Activated CD8-positive, alpha-beta memory T cell treated with anti-CD3 and anti-CD28 coated beads, Interleukin-2, amount 50 U/mL, for 1 hour (primary cell): Measurements from ENCODE around the gene TMEM220.

Source experiments
- DNase-seq: peaks from one replicate; pipeline ENCODE4 v3.0.0-alpha.2; 2020; ENCODE audit errors: extremely low read depth

Gene TMEM220

DNA sequence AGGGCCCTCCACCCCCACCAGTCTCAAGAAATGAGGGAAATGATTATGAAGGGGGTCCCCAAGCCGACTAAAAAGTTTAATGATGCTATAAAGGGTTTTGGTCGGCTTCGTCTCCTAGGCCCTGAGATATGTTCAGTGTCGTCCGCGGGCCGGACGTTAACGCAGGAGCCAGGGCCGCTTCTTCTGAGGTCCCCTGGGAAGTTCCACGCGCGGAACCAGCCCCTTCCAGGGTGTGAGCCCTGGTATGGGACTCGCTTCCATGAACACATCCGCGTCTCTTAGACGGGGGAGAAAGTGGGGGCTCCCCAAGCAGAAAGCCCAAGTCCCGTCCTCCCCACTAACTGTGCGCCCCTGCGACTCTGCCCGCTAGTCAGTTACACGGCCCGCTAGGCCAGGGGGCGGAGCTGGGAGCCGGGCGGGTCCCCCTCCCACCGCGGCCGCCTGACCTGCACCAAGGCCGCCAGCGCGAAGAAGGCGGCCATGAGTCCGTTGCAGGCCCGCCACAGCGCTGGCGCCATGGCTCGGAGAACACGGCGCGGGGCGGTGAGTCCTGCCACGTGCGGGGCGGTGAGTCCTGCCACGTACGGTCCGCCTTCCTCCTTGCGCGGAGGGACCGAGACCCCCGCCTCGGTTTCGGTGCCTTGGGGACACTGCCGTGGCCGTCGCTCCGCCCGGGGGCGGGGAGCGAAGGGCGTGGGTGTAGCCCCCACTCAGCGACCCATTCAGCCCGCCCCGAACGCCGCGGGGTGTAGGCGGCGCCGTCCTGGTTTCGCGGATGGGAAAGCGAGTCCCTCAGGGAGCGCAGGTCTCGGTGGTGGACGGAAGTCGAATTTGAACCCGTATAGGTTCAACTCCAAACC is at the start of gene TMEM220:
Gene TMEM220, minus strand, starts transcription at position 690 of the 860 bp plus-strand sequence. Its CDS starts 172 bp downstream, at position 518.
- no peak for DNase-seq

DNA sequence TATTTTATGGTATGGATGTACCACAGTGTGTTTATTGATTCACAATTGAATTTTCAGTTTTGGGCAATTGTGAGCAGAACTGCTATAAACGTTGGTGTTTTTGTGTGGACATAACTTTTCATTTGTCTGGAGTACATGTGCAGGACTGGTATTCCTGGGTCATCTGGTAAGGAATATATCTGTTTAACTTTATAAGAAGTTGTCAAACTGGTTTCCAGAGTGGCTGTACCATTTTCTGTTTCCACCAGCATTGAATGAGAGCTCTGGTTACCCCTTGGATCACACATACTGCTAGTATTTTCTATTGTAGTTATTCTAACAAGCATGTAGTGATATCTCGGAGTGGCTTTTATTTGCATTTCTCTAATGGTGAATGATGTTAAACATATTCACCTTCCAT is 49.8 kb upstream of the TMEM220 start:
- no peak for DNase-seq

DNA sequence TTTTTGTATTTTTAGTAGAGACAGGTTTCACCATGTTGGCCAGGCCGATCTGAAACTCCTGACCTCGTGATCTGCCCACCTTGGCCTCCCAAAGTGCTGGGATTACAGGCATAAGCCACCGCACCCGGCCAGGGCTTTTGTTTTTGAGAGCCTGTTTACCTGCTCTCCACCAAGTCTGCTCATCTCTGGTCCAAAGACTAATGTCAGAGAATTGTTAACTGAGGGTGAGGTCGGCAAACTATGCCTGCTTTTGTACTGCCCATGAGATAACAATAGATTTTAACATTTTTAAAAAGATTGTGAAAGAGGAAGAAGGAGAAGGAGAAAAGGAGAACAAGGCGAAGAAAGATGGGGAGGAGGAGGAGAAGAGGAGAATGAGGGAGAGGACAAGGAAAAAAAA is 48.1 kb upstream of the TMEM220 start:
- DNase-seq = no peak

DNA sequence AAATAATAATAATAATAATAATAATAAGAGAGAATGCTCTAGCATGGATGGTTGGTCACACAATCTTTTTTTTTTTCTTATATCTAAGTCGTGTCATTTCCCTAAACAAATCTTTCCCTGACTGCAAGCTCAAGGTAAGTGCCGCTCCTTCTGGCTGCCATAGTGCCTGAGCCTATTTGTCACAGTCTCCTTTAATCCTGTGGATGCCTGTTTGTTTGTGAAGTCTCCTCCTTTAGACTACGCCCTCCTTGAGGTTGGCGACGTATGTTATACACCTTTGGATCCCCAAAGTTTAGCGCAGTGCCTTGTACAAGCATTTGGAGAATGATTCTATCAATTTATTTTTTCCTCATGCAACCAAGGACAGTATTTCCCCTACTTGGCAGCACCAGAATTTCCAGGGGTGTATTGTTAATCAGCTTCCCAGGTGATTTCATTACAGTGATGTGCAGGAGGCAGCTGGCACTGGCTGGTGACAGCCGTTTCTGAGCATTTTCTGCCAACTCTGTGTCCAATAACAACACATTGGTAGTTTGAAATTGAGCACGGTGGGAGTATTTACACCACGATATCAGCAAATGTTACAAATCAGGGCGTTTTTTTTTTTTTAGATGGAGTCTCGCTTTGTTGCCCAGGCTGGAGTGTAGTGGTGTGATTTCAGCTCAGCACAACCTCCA is 47.4 kb upstream of the TMEM220 start:
- DNase-seq = no peak

DNA sequence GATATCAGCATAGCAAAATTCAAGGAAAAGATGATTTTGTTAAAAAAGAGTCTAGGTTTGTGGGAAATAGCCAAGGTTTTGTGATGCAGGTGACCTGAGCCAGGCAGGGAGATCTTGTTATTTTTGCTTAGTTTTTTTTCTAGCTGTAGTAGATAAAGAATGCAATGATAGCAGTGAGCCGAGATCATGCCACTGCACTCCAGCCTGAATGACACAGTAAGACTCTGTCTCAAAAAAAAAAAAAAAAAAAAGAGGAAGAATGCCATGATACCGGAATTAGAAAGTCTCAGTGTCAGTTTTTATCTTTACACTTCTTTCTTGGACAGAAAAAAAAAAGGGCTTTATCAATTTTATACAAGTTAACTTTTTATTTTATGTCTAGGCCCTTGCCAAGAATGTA is 46.6 kb upstream of the TMEM220 start:
- no peak for DNase-seq

DNA sequence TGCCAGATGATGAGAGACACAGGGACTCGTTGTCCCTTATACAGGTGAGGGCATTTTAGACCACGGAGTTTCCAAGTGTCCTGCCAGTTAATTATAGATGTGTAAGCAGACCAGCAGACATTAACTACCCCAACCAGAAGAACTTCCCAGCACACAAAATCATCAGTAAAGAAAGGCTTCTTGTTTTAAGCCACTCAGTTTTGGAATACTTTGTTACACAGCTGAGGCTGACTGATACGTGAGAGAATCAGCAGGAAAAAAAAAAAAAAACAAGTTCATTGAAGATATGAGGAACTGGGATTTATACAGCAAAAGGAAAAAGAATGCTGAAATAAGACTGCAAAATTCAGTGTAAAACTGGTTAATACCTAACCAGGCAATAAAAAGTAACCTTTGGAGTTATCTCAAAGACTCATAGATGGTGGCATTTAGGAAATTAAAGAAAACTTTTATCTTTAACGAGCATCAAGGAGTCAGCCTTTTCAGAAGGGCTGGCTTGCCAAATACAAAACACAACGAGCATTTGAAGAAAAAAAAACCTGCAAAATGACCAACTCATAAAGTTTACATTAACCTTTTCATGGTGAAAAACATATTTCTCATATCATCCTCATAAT is 46.0 kb upstream of the TMEM220 start:
- DNase-seq = no peak

DNA sequence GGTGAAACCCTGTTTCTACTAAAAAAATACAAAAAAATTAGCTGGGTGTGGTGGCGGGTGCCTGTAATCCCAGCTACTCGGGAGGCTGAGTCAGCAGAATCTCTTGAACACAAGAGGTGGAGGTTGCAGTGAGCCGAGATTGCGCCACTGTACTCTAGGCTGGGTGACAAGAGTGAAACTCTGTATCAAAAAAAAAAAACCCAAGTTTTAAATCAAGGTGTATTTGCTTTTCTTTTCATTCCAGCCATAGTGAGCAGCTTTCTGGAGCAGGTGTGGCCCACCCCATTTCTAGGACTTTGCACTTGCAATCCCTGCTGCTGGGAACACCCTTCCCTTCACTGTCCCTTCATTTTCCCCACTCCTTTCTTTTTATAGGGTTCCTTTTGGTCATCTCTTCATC is 45.2 kb upstream of the TMEM220 start:
- DNase-seq = no peak

DNA sequence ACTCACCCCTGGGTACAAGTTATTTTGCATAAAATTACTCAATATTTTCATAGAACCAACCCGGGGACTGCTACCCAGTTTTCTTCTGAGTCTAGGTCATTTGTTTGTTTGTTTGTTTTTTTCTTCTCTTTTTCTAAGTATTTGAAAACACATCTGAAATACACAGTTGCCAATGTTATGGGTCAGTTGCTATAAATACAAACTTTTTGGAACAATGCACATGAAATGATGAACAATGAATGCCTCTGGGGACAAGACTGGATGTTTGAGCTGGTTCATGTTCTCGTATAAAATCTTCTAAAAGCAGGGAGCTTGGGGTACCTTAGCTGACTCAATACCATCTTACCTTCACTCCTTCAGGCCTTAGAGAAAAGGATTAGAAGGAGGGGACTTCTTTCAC is 43.6 kb upstream of the TMEM220 start:
- DNase-seq = no peak

DNA sequence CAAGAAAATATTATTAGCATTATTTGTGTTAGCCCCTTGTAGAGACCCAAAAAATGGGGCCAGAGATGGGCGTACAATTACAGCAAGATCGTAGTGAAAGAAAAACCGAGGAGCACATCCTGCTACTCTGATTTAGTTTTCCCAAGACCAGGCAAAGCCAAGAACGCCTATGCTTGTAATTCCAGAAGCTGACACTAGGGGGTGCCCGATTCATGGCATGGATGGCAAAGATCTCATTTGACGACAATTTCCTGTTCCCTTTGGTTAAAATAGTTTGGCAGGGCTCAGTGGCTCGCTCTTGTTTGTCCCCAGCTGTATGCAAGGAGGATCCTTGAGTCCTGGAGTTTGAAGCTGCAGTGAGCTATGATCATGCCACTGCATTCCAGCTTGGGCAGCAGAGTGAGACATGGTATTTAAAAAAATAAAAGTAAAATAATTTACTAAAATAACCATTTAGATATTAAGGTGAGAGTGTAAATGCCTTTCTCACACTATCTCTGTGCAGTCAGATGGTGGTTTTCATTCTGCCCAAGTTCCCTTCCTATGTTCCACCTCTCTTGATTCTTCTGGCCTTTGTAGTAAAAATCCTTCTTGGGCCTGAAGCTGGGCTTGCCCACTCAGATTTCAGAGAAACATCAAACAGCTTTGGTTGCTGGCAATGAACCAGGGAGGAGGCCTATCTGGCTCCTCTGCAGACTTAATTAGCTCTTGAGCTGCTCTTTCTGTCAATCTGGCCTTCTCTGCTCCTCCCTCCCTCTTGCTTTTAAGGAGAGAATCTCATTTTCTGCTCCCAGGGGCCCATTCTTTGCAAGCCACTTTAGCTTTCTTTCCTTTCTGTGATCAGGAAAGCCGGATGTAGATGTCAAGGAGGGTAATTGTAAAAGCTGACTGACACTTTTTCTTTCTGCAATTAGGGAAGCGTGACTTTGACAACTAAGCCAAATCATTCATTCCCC is 42.9 kb upstream of the TMEM220 start:
- DNase-seq = no peak

DNA sequence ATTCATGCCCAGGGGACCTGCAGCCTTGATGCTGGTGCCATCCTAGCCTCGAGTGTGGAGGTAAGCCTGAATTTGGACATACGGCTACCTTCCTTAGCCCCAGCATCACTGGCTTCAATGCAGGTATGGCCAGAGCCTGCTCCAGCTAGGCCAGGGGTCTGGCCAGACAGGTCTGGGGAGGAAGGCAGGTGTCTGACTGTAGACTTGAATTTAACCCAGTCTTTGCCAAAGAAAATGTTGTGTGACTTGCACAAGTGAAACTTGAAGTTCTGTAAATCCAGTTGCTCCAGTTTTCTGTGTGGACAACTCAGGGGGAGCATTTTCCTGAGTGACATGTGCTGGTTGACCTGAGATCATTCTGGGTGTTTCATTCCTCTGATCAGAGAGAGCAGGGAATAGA is 41.3 kb upstream of the TMEM220 start:
- no peak for DNase-seq

DNA sequence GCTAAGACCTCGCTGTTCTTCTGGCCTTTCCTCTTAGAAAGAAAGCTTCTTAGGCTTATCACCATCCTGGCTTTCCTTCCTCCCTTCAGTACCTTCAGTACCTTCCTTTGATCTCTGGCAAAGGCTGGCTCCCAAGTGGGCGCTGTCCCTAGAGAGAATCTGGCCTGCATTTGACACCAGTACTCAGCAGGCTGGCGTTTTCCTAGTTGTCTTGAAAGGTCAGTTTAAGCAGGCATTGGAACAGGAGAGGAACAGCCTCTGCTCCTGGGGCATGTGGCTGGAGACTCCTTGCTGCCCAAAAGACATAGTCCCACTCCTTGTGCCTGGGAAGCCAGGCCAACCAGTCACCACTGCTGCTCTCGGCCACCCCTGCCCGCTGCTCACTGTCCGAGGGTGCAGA is 40.0 kb upstream of the TMEM220 start:
- DNase-seq = no peak

DNA sequence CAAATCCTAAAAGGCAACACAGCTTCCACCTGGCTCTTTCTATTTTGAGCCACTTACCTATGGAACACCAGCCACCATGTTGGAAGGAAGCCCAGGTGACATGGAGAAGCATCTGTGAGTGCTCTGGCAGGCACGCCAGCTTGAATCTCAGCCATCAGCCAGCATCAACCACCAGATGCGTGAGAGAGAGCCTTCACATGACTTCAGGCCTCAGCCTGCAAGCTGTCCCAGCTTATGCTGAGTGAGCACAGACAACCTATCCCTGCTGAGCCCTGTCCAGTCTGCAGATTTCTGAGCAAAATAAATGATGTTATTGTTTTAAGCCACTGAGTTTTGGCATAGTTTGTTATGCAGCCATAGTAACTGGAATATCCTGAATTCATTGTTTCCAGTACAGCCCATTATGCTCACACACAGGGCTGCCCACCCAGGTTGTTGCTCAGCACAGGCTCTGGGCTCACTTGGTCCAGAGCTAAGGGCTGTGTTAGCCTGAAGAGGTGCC is 39.0 kb upstream of the TMEM220 start:
- no peak for DNase-seq

DNA sequence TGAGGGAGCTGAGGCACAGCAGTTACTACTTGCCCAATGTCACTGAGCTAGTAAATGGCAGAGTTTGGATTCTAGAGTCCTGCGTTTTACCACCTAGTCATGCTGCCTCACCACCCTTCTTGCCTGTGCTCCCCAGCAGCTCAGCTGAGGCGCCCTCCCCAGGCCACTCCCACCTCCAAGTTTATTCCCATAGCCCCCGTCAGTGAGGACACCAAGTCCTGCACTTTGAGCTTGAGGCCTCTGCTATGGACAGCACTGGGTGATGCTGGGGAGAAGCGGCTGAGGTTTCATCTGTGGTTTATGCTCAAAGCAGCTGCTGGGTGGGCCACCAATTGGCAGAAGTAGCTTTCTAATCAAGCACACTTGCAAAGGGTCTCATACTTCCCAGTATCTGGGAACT is 37.4 kb upstream of the TMEM220 start:
- DNase-seq = no peak

DNA sequence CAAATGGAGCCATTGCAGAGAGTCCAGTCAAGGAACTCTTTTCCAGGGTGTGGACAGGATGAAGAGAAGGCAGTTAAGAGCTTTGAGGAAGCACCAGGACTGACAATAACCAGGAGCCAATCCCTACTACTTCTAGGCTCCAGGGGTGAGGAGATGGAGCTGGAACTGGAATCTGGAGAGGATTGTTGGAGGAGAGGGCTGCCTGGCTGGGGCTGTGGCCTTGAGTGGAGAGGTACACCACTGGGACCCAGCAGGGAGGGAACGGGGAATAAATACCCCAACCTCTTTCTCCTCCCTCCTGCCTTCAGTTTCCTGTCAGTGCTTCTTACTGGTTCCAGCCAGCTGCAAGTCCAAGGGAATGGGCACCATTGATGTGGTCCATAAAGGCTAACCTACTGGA is 32.2 kb upstream of the TMEM220 start:
- no peak for DNase-seq

DNA sequence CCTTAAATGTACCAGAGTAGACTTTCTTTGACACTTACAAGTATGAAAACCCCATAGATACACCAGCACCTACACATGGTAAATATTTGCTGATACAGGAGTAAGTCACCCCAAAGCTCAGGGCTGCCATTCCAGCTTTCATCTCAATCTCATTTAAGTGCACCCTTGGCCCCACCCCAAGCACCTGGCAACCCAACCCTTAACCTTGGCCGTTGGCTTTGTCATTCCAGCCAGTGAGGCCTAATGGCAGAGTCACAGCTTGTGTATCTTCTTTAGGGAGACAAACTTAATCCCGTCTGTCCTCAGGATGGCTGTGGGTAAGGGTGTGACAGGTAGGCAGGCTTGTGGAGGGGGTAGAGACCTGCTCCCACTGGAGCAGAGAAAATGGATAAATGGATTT is 31.5 kb upstream of the TMEM220 start:
- DNase-seq = no peak

DNA sequence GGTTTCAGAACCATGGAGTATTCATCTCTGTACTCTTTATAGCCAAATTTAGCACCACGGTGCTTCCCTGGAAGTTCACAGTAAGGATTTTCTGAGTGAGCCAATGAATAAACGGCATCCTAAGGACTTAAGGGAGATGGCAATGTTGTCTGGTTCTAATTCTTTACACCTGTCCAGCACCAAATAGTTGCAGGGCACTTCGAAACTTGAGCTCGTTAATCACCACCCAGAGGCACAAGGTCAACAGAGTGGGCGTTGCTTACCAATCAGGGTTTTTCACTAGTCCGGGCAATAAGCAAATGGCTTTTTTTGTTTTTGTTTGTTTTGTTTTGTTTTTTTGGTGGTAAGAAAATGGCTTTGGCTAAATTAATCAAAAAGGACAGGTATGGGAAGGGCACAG is 28.2 kb upstream of the TMEM220 start:
- DNase-seq = no peak

DNA sequence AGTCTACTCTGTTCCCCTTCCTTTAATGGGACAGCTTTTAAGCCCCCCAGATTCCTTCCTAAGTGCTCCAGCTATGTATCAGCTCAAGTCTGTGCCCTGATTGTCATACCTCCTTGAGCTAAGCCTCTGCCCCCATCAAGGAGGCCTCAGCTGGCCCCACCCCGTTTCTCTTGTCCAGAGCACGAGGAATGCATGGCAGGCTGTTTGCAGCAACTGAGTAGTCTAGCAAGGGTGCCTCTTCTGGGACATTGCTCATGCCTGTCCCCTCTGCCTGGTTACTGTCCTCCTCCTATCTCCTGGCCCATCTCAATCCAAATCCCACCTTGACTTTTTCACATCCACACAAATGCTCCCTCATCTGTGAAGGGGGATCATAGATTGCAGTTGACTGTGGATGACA is 27.8 kb upstream of the TMEM220 start:
- no peak for DNase-seq

DNA sequence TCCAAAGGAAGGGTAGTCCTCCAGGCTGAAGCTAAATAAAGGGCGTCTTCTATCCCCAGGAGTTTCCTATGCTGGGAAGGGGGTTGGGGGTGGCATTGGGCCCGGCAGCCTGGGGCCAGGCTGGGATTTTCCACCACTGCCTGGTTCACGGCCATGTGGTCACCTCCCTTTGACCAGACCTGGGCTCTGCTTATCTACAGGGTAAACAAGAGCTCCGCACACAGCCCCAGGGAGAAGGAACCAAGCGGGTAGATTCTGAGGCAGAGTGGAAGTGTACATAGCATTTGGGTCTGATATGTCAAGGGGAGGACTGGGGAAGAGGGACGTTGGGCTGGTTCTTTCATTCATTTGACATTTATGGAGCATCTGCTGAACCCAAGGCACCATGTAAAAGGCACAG is 27.2 kb upstream of the TMEM220 start:
- no peak for DNase-seq

DNA sequence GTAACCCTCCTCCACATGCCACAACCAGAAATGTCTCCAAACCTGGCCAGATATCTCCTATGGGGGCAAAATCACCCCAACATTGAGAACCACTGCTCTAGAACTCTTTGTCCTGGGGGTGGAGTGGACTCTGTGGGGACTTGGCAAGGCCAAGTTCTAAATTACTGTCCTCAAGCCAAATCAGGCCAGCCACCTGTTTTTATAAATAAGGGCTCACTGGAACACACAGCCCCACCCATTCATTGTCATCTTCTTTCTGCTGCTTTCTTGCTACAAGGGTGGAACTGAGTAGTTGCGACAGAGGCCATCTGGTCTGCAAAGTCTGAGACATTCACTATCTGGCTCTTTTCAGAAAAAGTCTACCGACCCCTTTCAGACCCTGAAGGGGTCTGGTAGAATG is 26.8 kb upstream of the TMEM220 start:
- no peak for DNase-seq

DNA sequence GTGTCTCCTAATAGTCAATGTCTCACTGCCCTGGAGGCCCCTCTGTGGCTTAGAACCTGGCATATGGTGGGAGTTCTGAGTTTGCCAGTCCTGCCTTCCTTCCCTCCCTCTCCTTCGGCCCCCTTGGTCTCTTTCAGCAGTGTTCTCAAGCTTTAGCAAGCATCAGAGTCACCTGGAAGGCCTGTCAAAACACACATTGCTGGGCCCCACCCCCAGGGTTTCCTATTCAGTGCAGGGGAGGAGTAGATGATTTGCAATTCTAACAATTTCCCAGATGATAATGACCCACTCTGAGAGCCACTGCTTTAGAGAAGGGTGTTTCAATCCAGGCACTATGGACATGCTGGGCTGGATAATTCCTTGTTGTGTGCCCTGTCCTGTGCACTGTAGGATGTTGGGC is 26.4 kb upstream of the TMEM220 start:
- DNase-seq = no peak

DNA sequence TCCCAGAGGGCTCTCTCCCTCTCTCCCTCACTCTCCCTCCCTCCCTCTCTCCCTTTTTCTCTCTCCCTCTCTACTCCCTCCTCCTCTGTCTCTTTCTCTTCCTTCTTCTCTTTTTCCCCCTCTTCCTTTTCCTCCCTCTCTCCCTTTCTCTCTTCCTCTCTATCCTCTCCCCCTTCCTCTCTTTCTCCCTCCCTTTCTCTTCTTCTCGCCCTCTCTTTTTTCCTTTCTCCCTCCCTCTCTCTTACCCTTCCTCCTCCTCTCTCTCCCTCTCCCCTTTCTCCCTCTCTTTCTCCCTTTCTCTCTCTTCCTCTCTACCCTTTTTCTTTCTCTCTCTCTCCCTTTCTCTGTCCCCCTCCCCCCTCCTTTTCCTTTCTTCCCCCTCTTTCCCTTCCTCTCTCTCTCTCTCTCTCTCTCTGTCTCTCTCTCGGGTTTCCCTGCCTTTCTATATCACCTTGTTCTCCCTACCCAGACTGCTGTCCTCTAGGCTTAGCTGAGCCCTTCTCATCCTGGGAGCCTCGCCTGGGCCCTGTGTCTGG is 25.8 kb upstream of the TMEM220 start:
- DNase-seq = no peak
